ENCODE measurements around the gene FOXD1.
"Not testable (repeated sequence)": the region's sequence is repeated elsewhere in the genome, so short reads cannot be mapped to it uniquely, and the experiment has no call there.

FOXD1 gene

GRCh38 chr5:73415171-73415570, 33.4 kb downstream of the FOXD1 start:
- DNase-seq, result no peak

GRCh38 chr5:73412597-73412988, 36.0 kb downstream of the FOXD1 start:
- no peak for DNase-seq

GRCh38 chr5:73411936-73412596, 36.5 kb downstream of the FOXD1 start:
- DNase-seq, result no peak

- not testable (repeated sequence) for DNase-seq
These were observed 38.6 kb downstream of the FOXD1 start for GRCh38 chr5:73409927-73410326.

GRCh38 chr5:73405691-73406090, 42.9 kb downstream of the FOXD1 start:
- DNase-seq, result no peak

GRCh38 chr5:73399775-73400174, 48.8 kb downstream of the FOXD1 start:
- no peak for DNase-seq

Data from NCI-H524 (cell line).